ENCODE data around the gene PRSS1.
"Not testable (repeated sequence)": the region's sequence is repeated elsewhere in the genome, so short reads cannot be mapped to it uniquely, and the experiment has no call there.

PRSS1 gene

DNA sequence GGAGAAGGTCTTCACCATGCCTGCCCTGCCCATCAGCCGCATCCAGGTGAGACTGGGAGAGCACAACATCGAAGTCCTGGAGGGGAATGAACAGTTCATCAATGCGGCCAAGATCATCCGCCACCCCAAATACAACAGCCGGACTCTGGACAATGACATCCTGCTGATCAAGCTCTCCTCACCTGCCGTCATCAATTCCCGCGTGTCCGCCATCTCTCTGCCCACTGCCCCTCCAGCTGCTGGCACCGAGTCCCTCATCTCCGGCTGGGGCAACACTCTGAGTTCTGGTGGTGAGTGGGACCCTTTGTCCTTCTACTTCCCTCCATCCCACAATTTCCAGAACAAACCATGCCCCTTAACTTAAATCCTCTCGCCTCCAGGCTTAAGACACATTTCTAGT is 24.0 kb downstream of the PRSS1 start:
- no peak for DNase-seq (ENCODE audit: low read depth, low spot score)

DNA sequence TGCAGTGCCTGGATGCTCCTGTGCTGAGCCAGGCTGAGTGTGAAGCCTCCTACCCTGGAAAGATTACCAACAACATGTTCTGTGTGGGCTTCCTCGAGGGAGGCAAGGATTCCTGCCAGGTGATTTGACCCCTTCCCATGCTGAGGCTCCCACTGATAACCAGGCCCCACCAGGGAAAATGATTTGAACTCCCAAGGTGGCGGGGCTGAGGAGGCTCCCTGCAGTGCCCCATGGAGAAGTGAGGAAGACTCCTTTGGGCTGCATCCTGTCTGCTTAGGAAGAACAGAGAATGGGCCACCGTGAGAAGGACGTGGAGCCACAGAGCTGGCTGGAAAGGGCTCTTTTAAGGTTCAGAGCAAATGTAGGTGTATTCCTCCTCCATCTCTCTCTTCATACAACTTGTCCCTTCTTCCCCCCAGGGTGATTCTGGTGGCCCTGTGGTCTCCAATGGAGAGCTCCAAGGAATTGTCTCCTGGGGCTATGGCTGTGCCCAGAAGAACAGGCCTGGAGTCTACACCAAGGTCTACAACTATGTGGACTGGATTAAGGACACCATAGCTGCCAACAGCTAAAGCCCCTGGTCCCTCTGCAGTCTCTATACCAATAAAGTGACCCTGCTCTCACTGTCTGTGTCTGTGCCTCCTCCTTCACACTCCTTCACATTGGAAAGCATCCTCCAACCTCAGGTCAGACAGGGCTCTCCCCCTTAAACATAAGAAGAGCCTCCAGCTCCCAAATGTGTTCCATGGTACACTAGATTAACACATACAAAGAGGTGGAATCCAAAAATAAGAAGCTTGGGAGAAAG is 24.9 kb downstream of the PRSS1 start:
- DNase-seq (ENCODE audit: low read depth, low spot score): no peak

DNA sequence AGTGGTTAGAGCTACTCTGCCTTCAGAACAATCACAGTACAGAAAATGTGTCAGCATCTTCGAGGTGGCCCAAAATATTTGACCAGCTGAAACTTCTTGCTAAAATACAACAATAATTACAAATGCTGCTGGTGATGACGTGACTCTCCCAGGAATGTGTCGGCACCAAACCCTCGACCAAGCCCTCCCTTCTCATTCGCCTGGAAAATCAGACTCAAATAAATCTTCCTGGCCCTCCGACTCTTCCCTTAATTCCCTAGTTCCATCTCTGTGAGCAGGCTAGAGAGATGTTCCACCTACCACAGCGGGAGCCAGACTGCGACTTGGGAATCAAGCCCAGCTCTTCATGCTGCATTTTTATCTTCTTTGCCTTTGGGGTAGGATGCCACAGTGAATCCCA is 25.6 kb downstream of the PRSS1 start:
- DNase-seq (ENCODE audit: low read depth, low spot score): no peak

DNA sequence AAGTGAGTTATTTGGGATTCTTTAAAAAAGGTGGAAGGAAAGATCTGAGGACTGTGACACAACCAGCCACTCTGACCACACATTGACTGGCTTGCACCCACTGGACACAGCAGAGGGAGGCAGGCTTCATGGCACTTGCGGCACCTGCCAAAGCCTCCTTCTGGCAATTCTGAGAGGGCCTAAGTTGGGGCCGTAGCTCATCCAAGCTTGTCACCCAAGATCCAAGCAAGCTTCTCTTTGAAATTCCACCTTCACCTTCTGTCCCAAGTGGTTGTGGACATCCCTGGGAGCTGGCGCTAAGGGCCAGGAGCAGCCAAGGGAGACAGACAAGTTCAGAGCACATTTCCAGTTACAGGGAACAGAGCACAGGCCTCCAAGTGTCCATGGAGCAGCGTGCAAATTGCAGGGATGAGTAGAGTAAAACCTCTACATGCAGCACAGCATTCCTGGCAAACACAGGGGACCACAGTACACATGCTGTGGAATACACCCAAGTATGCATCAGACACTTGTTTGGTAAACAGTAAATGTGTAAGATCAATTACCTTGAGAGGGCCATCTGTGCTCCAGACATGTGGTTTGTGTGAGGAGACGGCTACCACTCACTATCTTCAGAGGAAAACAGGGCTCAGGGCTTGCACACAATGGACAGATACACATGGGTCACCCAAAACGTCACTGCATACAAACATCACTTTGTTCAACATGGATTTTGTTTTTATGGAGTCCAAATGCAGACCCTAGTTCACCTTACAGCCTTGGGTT is 26.3 kb downstream of the PRSS1 start:
- DNase-seq (ENCODE audit: low read depth, low spot score): not testable (repeated sequence)

DNA sequence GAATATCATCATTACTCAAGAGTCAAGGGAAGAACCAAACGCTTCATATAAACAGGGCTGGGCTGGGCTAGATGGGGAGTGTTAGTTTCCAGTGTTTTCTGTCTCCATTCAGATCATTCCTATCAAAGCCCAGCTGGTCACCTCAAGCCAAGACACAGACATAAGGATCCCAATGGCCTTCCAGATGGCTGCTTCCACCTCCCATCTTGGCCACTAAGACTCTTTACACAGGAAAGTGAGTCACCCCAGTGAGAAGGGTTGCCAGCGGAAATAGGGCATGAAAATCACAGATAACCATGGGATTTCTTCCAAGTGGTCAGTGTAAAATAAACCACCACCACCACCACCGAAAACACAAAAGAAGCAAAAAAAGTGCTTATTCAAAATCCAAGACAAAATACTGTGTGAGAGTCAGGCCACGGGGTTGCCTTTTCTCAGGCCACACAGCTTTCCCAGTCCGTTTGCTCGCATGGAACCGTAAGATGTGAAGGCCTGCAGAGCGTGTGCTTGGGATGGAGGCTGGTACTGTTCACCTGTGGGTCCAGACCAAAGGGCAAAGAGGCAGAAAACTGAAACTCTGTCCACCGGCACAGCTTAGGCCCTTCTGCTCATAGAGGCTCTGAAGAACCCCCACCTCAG is 27.1 kb downstream of the PRSS1 start:
- no peak for DNase-seq (ENCODE audit: low read depth, low spot score)

DNA sequence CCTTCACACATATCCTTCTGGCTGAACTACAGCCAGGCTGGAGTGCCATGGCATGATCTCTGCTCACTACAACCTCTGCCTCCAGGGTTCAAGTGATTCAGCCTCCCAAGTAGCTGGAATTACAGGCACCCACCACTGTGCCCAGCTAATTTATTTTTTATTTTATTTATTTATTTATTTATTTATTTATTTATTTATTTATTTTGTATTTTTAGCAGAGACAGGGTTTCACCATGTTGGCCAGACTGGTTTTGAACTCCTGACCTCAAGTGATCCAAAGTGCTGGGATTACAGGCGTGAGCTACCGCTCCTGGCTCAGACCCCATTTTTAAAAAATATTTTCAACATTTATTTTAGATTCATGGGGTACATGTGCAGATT is 27.6 kb downstream of the PRSS1 start:
- not testable (repeated sequence) for DNase-seq (ENCODE audit: low read depth, low spot score)

DNA sequence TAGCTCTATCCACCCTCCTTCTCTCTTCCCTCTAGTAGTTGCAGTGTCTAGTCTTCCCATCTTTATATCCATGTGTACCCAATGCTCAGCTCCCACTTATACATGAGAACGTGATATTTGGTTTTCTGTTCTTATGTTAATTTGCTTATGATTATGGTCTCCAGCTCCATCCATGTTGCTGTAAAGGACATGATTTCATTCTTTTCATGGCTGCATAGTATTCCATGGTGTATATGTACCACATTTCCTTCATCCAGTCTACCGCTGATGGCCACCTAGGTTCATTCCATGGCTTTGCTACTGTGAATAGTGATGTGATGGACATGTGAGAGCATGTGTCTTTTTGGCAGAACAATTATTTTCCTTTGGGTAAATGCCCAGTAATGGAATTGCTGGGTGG is 28.0 kb downstream of the PRSS1 start:
- no peak for DNase-seq (ENCODE audit: low read depth, low spot score)

DNA sequence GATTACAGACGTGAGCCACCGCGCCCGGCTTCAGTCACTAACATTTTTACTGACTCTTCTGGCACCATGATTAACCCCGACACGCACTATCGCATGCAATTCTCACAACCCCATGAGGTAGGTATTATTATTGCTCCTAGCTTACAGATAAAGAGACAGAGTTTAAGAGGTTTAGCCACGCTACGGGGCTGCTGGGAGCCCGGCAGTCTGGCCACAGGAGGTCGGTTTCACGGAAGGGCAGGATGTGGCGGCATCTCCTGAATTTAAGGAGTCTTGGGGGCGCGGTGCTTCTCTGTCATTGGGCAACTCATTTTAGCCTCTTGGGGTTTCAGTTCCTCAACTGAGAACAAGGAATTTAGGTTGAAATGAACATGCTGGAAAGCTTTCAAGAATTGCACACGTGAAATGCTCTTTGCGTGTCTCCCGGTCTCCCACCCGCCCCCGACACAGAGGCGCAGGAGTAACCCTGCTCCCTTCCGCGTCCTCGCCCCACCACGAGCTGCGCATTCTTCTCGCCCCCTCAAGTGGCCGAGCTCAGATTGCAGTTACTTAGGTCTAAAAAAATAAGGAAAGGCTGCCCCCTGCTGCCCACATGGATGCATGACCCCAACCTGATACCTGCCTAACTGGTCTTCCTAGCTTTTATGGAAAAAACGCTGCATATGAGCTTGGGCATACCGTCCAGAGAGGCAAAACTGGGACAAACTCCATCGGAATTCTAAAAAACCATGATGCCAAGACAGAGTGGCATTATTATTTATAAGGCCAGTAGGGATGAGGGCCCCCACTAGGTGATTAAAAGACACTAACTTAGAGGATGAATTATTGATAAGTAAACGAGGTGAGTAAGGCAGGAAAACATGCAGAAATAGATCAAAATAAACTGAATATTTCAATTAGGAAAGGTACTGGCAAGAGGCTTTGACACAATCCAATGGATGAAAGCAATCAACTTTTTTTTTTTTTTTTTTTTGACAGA is 33.9 kb downstream of the PRSS1 start:
- peak; percentile 51 for DNase-seq (ENCODE audit: low read depth, low spot score)

DNA sequence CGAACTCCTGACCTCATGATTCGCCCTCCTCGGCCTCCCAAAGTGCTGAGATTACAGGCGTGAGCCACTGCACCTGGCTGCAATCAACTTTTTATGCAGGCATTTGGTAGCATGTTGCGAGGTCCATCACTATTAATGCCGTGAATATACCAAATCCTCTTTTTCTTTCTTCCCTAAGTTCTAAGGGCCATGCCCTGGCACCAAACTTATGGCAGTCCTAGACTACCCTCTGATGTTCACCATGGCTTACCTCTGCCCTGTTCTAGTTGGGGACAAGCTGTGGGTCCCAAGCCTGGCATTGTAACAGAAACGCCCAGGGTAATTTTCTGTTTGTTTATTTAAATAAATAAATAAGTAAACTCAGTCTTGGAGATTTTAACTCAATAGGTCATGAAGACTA is 34.8 kb downstream of the PRSS1 start:
- no peak for DNase-seq (ENCODE audit: low read depth, low spot score)

DNA sequence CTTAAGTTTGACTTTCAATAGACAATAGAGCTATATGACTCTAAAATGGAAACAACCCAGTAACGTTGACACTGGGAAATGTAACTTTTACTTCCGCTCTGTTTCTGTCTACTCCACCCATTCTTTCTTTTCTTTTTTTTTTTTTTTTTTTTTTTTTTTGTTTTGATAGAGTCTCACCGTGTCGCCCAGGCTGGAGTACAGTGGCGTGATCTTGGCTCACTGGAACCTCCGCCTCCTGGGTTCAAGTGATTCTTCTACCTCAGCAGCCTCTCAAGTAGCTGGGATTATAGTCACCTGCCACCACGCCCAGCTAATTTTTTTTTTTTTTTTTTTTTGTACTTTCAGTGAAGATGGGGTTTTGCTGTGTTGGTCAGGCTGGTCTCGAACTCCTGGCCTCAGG is 35.4 kb downstream of the PRSS1 start:
- DNase-seq (ENCODE audit: low read depth, low spot score): no peak

DNA sequence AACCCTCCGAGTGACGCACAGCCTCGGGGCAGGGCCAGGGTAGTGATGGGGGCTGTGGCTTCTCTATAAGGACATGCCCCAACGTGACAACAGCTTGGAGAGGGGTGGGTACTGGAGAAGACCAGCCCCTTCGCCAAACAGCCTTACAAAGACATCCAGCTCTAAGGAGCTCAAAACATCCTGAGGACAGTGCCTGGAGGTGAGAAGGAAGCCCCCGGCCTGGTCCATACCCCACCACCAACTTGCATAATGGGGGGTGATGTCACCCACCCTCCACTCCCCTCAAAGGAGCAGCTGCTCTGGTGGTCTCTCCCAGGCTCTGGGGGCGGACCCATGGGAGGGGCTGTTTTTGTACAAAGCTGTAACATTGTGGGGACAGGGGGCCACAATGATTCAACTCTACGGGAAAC is 36.6 kb downstream of the PRSS1 start:
- peak; percentile 60 for DNase-seq (ENCODE audit: low read depth, low spot score)

DNA sequence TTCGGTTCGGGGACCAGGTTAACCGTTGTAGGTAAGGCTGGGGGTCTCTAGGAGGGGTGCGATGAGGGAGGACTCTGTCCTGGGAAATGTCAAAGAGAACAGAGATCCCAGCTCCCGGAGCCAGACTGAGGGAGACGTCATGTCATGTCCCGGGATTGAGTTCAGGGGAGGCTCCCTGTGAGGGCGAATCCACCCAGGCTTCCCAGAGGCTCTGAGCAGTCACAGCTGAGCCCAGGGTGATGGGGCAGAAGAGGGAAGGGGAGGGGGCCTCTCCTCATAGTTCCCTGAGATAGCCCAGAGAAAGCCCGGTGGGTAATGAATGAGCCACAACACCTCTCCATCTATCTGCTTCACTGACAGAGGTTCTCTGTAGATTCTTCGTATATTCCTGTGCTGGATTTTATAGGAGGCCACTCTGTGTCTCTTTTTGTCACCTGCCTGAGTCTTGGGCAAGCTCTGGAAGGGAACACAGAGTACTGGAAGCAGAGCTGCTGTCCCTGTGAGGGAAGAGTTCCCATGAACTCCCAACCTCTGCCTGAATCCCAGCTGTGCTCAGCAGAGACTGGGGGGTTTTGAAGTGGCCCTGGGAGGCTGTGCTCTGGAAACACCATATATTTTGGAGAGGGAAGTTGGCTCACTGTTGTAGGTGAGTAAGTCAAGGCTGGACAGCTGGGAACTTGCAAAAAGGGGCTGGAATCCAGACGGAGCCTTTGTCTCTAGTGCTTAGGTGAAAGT is 37.9 kb downstream of the PRSS1 start:
- DNase-seq (ENCODE audit: low read depth, low spot score): no peak

DNA sequence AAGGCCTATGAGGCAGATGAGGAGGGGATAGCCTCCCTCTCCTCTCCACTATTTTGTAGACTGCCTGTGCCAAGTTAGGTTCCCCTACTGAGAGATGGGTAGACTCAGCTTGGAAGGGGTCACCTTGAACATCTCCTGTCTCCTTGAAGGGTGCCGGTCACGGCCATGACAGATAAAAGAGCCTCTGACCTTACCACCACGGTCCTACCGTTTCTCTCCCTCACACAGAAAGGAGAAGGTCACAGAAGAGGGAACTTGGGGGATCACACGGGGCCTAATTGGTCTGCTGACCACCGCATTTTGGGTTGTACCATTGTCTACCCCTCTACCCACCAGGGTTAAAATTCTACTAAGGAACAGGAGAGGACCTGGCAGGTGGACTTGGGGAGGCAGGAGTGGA is 38.5 kb downstream of the PRSS1 start:
- DNase-seq (ENCODE audit: low read depth, low spot score): no peak

DNA sequence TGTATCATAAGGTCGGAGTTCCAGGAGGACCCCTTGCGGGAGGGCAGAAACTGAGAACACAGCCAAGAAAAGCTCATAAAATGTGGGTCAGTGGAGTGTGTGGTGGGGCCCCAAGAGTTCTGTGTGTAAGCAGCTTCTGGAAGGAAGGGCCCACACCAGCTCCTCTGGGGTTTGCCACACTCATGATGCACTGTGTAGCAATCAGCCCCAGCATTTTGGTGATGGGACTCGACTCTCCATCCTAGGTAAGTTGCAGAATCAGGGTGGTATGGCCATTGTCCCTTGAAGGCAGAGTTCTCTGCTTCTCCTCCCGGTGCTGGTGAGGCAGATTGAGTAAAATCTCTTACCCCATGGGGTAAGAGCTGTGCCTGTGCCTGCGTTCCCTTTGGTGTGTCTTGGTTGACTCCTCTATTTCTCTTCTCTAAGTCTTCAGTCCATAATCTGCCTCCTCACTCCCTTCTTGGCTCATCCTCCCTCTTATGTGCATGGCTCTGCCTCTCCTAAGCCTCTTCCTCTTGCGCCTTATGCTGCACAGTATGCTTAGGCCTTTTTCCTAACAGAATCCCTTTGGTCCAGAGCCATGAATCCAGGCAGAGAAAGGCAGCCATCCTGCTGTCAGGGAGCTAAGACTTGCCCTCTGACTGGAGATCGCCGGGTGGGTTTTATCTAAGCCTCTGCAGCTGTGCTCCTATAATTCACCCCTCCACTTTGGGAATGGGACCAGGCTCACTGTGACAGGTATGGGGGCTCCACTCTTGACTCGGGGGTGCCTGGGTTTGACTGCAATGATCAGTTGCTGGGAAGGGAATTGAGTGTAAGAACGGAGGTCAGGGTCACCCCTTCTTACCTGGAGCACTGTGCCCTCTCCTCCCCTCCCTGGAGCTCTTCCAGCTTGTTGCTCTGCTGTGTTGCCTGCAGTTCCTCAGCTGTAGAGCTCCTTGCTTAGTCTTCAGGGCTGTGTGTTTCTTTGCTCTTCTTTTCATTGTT is 39.3 kb downstream of the PRSS1 start:
- no peak for DNase-seq (ENCODE audit: low read depth, low spot score)

DNA sequence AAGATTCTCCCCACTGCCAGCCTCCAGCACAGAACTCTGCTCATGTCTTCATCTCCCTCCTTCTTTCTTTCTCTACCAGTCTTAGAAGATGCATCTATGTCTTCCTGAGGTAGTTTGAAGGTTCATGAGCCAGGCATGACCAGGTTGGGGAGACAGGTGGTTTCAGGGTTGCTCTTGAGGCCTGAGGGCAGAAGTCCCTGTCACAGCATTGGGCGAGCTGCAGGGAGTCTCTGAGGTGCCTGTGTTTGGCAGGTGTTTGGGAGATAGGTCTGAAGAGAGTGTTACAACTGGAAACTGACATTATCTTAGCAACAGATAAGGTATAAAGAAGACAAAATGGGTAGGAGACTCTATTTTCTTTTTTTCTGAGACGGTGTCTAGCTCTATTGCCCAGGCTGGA is 40.2 kb downstream of the PRSS1 start:
- DNase-seq (ENCODE audit: low read depth, low spot score): no peak

DNA sequence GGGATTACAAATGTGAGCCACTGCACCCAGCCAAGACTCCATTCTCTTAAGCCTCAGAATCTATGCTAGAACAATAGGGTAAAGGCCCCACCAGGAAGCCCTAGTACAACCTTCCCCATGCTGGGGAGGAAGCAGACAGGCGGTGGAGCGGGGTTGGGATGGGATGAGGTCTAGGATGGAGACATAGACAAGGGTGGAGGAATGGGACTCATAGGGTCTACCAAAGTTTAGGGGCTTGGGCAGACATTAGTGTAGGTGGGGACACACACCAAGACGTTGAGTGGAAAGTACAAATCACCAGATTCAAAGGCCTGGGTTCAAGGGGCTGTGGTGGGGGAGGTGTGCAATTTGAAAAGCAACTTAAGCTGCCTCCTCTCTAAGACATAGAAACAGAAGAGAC is 40.8 kb downstream of the PRSS1 start:
- no peak for DNase-seq (ENCODE audit: low read depth, low spot score)

DNA sequence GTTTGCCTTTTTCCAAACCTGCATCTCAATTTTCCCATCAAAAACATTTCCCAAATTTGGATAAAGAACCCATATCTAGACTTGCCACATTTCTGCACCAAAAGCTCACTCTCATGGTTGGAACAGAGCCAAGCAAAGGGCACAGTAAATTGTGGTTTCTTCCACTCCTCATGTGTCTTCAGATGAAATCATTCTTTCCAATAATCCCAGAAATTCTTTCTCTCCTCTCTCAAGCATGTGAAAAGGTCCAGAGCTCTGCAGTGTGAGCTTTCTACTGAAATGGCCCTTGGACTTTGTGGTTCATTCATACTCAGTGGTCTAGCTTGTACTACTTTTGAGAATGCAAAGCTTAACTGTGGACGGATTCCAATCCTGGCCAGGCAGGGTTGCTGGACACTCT is 41.3 kb downstream of the PRSS1 start:
- DNase-seq (ENCODE audit: low read depth, low spot score): no peak

DNA sequence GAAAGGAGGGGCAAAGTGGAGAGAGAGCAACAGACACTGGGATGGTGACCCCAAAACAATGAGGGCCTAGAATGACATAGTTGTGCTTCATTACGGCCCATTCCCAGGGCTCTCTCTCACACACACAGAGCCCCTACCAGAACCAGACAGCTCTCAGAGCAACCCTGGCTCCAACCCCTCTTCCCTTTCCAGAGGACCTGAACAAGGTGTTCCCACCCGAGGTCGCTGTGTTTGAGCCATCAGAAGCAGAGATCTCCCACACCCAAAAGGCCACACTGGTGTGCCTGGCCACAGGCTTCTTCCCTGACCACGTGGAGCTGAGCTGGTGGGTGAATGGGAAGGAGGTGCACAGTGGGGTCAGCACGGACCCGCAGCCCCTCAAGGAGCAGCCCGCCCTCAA is 42.2 kb downstream of the PRSS1 start:
- no peak for DNase-seq (ENCODE audit: low read depth, low spot score)

DNA sequence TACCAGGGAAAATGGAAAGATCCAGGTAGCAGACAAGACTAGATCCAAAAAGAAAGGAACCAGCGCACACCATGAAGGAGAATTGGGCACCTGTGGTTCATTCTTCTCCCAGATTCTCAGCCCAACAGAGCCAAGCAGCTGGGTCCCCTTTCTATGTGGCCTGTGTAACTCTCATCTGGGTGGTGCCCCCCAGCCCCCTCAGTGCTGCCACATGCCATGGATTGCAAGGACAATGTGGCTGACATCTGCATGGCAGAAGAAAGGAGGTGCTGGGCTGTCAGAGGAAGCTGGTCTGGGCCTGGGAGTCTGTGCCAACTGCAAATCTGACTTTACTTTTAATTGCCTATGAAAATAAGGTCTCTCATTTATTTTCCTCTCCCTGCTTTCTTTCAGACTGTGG is 42.9 kb downstream of the PRSS1 start:
- DNase-seq (ENCODE audit: low read depth, low spot score): no peak

DNA sequence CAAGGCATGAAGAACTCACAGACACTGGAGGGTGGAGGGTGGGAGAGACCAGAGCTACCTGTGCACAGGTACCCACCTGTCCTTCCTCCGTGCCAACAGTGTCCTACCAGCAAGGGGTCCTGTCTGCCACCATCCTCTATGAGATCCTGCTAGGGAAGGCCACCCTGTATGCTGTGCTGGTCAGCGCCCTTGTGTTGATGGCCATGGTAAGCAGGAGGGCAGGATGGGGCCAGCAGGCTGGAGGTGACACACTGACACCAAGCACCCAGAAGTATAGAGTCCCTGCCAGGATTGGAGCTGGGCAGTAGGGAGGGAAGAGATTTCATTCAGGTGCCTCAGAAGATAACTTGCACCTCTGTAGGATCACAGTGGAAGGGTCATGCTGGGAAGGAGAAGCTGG is 43.3 kb downstream of the PRSS1 start:
- no peak for DNase-seq (ENCODE audit: low read depth, low spot score)
